HPDE6-E6E7 (cell line): Measurements from ENCODE around the gene SORCS2.

Experiments
- DNase-seq: peaks from one replicate; pipeline ENCODE4 v3.0.0; 2011; ENCODE audit warnings: missing footprints; ENCODE audit errors: extremely low spot score

SORCS2 gene

GRCh38 chr4:7529368-7530080 is 337.2 kb downstream of the SORCS2 start:
- no peak for DNase-seq

GRCh38 chr4:7530082-7530481 is 337.7 kb downstream of the SORCS2 start:
- no peak for DNase-seq

DNA sequence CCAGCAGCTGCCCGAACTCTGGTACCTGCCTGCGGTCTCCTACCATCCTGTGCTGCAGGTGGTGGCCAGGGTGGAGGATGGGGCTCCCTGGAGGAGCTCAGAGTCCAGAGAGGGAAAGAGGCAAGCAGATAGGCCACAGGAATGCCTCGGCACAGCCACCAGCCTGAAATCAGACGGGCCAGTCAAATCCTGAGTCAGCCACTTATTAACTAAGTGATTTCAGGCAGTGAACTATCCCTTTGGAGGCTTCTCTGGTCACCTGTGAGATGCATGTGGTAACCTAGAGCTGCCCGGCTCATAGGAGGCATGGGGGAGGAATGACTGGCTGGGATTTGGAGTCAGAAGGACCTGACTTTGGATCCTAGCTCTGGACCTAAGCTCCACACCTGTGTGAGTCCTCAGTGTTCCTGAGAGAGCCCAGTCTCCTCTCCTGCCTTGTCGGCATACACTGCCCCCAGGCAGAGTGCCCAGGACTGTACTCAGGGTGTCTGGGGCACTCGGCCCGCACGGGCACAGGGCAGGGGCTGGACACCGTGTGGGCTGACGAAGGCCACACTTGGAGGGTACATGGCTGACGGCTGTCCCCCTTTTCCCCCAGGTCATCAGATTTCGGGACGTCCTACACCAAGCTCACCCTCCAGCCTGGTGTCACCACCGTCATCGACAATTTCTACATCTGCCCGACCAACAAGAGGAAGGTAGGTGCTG is 338.7 kb downstream of the SORCS2 start:
- no peak for DNase-seq

DNA sequence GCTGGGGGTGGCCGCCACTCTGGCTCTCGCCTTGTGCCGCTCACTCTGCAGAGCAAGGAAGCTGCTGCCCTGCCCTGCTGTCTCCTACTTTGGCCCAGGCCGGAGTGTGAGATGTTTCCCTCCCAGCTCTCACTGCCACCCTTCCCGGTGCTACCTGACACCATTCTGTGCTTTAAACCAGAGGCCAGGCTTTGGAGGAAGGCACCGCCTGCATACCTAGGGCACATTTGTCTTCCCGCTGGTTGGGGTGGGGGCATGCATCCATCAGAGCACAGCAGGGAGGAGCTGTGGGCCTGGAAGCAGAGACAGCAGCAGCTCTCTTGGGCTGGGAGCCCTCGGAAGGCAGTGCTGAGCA is 339.3 kb downstream of the SORCS2 start:
- DNase-seq = no peak

DNA sequence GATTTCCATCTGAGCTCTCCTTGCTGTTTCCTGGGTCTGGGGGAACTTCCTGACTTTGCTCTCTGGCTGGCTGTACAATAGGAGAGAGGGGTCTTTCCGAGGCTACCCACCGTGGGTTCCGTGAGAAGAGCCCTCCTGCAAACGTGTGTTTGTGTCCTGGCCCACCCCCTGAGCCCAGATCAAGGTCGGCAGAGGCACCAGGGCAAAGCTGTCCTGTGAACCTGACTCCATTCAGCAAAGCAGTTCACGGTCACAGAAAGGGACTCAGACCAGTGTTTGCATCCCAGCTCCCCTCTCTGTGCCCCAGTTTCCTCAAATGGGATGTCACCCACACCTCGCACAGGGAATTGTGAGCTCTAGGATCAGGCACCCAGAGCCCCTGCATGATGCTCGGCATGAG is 339.7 kb downstream of the SORCS2 start:
- DNase-seq = no peak

GRCh38 chr4:7533267-7533666 is 340.9 kb downstream of the SORCS2 start:
- DNase-seq = no peak

GRCh38 chr4:7535094-7535493 is 342.8 kb downstream of the SORCS2 start:
- no peak for DNase-seq

- DNase-seq = no peak
Measured at GRCh38 chr4:7535619-7536018, 343.3 kb downstream of the SORCS2 start.

GRCh38 chr4:7536876-7537275 is 344.5 kb downstream of the SORCS2 start:
- no peak for DNase-seq

DNA sequence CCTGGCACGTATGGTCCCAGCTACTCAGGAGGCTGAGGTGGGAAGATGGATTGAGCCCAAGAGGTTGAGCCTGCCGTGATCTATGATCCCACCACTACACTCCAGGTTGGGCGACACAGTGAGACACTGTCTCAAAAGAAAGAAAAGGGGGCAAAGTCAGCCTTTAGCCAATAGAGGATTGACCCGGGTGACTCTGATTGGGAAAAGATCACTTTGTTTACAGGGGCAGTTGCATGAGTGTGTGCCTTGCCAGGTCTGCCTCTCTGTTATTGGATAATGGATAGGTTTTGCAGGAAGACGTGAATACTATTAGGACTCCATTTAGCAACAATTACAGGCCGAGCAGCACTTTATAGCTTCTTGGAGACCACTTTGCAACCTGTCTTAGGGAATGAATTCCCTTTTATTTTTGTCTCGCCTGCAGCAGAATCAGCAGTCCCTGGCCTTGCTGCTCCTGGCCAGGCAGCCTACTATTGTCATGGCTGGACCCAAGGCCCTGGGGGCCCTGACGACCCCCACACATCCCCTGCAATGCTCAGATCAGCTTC is 345.6 kb downstream of the SORCS2 start:
- DNase-seq = no peak

DNA sequence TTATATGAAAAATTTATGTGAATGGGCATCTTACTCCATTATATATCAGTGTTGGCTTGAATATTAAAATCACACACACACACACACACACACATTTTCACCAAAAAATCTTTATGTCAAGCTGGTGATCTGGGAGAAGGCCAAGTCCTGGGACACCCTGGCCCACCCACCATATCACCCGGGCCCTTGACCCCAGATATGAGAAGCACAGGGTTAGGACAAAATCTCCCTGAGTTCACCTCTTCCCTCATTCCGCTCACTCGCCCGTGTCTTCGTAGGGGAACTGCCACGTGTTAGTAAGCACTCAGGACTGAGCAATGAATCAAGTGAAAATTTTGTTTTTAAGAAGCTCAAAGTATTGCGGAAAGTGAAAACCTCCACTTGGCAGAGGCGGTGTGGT is 346.2 kb downstream of the SORCS2 start:
- DNase-seq = no peak

DNA sequence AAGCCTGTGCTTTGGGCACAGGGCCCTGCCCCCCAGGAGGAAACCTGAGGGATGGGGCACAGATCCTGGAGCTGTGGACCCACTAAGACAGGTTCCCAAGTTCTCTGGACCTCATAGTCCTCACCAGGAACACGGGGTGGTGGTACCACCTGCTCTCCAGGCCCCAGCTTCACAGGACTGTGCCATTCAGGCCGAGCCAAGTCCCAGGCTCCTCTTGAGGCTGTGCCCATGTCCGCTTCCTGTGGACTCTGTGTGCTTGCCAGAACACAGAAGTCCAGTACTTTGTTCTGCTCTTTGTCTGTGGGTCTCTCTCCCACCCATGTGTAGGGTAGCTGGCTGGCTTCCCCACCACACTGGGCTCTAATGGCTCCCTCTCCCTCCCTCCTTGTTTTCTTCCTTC is 346.8 kb downstream of the SORCS2 start:
- DNase-seq = no peak

- no peak for DNase-seq
Measured at GRCh38 chr4:7539659-7540058, 347.3 kb downstream of the SORCS2 start.

- no peak for DNase-seq
Measured at GRCh38 chr4:7540206-7540605, 347.9 kb downstream of the SORCS2 start.

- DNase-seq = no peak
Measured at GRCh38 chr4:7540654-7541413, 348.5 kb downstream of the SORCS2 start.

DNA sequence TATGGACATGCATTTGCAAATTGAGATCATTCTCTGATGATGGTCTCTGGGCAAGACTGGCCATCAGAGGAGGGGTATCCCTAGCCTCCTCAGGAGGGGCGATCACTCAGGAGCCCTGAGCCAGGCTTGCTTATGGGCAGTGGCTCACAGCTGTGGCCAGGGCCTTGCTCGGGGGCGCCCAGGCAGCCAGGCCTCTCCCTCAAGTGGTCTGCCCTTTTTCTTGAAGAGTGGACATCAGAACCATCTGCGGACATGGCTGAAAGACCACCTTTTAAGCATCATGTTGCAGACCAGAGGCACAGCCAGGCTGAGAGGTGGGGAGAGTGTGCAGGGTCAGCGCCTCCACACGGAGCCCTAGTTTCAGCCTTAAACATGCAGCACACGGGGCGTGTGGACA is 349.1 kb downstream of the SORCS2 start:
- DNase-seq = no peak

- DNase-seq = no peak
Measured at GRCh38 chr4:7542781-7543180, 350.4 kb downstream of the SORCS2 start.

DNA sequence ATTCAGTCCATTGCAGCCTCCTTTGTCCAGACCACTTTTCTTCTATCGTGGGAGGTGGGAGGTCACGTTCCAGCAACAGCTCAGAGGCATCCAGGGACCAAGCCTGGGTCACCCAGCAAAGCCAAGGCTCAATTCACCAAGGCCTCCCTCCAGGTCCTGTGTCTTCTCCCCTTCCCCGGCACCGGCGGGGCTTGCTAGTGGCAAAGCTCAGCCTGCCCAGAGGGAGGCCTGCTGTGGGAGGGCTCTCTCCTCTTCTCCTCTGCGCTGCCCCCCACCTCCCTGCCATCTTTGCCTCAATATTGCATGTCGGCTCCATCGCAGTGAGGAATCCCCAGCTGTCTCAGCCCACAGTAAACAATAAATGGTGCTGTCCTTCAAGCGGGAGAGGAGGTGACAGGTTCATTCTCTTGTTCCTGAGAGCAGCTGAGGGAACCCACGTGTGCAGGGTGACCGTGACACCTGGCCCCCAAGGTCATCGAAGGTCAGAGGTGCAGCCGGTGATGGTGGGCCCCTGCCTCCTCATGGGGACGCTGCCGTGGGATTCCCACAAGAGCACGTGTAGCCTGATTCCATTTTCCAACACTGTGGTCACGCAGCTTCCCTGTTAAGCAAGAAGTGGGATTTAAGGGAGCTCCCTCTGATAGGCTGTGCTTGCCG is 353.9 kb downstream of the SORCS2 start:
- no peak for DNase-seq

- peak; percentile 48 for DNase-seq
Measured at GRCh38 chr4:7546809-7547367, 354.6 kb downstream of the SORCS2 start.

DNA sequence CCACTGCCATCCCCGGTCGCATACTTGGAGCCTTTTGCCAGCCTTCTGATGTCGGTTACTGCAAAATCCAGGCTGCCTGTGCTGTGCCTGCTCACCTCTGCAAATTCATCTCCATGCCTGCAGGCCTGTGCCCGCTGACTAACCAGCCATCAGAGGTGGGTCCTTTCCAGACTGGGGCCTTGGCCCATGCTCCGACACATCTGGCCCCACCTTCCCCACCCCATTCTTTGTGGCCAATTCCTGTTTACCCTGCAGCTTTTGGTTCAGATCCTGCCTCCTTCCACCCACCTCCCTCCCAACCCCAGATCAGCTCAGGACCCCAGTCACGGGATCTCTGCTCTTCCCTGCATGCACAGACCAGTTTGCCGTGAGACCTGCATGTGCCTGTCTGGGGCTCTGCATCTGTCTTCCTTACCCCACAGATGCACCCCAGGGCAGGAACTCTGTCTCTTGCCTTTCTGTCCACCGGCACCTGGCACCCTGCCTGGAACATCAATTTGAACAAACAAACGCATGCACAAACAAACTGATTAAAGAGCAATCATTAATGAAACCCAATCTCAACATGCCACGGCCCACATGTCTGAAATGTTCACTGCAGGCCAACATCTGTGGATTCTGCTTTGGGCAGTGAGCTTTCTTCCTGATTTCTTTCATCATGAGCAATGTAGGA is 355.2 kb downstream of the SORCS2 start:
- peak; percentile 88 for DNase-seq

- no peak for DNase-seq
Measured at GRCh38 chr4:7549866-7550265, 357.5 kb downstream of the SORCS2 start.
